NCI-H1694 (cell line): ENCODE data around the gene LMAN1L.
A peak's percentile ranks its signal among the peaks of the same experiment; 100 is the strongest.

ENCODE experiments used
- DNase-seq: peaks from one replicate; lab custom pipeline; 2025; lab: John Stamatoyannopoulos, UW

Gene LMAN1L

DNA sequence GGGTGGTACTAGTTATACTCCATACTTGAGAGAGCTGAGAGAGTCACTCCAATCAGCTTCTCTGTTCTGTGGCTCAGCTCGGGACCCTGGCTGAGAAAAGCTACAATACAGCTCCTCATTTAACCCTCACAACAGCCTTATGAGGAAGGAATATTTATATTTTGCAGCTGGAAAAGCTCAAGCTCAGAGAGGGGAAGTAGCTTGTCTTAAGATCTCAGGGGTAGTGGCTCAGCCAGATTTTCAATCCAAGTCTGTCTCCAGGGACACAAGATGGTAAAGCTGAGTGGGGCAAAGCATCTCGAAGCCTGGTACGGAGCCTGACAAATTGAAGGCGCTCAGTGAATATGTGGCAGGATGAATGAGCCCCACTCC, 45.7 kb downstream of the LMAN1L start:
- DNase-seq = no peak

DNA sequence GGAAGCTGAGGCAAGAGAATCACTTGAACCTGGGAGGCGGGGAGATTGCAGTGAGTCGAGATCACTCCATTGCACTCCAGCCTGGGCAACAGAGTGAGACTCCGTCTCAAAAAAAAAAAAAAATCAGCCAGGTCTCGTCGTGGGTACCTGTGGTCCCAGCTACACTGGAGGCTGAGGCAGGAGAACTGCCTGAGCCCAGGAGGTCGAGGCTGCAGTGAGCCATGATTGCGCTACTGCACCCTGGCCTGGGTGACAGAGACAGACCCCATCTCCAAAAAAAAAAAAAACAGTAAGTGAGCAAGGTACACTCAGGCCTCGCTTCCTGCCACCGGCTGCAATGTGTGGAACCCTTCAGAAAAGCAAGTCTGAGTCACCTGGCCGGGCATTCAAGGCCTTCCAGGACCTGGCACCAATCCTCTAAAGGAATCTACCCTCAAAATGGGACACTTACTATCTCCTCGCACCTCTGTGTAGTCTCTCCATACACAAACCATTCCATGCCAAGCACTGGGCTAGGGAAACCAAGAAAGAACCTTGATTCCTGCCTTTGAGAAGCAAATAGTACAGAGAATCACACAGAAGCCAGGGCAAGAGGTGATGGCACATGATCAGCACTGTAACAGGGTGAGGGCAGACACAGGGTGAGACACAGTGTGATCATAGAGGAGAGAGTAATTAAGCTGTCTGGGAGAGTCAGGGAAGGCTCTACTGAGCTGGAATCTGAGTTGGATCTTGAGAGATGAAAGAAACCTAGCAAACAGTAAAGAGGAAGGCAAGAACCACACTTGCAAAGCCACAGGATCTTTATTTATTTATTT, 50.8 kb downstream of the LMAN1L start:
- no peak for DNase-seq

DNA sequence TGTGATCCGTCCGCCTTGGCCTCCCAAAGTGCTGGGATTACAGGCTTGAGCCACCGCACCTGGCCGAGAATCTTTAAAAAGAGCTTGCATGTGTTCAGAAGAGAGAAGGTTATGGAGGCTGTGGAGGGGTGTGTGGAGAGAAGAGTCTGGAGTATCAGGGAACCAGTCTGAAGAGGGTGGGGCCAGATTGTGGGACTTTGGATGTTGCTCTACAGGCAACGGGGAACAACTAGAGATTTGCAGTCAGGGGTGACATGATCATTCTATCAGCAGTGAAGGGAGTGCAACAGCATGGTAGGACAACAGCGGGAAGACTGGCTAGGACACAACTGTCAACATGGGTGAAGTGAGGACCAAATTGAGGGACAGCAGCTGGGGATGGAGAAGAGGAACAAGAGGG, 51.7 kb downstream of the LMAN1L start:
- no peak for DNase-seq

DNA sequence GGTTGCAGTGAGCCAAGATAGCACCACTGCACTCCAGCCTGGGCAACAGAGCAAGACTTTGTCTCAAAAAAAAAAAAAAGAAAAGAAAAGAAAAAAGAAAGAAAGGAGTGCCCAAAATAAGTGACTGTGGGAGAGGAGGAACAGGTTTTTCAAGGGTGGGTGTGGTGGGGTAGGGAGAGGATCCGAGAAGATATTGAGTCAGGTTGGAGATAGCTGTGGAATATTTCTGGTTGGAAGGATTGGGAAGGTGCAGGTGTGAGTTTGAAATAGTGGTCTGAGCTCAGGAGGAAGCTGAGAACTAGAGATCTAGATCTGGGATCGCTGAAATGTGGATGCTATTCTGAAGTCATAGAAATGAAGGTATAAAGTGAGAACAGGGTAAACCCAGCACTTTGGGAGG, 52.7 kb downstream of the LMAN1L start:
- DNase-seq = no peak

DNA sequence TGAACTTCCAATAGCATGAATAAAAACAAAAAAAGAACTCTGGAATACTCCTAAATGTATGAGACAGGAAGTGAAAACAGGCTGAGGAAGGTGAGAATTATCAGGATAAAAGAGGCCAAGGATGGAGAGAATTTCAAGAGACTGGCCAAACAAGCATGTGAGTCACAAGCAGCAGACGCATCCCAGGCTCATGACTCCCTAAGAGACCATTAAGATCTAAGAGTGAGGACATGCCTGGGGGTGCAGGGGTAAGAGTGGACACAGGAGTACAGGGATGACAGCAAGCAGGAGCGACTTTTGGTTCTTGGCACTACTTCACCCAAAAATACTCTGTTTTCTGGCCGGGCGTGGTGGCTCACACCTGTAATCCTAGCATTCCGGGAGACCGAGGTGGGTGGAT, 53.5 kb downstream of the LMAN1L start:
- DNase-seq = no peak

DNA sequence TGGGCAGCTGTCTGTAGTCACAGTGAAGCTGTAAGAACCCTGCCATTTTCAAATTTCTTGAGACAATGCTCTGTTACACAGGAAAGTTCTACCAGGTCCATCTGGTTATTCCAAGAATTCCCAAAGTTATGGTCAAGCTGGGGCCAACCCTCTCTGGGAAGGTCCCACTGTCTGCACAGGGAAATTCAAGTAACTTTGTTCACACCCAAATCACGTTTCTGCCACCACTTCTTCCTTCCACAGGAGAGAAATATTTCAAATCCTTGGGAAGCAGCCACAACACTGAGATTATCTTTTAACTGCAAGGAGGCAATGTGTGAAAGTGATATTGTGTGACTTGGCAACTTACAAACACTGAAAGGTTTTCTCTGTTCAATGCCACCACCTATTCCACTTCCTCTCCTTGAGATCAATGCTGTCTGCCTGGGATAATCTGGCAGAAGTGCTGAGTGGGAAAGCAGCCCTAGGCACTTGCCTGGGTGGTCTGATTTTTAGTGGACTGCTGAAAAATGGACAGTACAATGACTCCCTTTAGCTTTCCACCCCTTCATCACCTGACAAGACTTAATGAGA, 54.9 kb downstream of the LMAN1L start:
- no peak for DNase-seq

DNA sequence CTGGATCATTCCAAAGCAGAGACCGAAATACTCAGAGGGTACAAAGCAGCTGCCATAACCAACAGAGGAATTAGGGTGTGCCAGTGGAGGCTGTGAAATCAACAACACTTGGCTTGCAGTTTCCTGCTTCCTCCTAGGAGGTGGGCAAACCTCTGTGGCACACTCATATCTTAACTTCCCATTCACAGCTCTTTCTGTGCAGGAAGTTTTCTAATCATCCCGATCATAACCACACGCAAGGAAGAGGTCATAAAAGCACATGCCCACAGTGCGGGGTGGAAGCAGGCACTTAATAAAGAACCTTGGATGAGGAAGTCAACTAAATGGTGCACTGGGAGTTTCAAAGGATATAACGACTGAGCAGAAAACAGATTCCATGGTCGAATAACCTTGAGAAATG, 55.4 kb downstream of the LMAN1L start:
- no peak for DNase-seq

DNA sequence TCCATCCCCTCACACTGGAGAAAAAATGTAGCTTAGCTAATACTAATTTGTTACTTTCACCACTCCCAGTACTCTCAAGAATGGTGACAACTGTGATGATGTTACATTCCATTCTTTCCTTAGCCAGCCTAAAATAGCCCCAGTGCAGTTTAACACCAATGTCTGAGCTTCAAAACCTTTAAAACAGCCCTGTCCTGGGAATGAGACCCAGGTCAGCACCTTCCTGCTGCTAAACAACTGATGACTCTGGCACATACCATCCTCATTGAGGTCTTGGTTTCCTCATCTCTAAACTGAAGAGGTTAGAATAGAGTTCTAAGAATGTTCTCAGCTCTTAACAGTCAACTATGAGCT, 56.7 kb downstream of the LMAN1L start:
- no peak for DNase-seq

DNA sequence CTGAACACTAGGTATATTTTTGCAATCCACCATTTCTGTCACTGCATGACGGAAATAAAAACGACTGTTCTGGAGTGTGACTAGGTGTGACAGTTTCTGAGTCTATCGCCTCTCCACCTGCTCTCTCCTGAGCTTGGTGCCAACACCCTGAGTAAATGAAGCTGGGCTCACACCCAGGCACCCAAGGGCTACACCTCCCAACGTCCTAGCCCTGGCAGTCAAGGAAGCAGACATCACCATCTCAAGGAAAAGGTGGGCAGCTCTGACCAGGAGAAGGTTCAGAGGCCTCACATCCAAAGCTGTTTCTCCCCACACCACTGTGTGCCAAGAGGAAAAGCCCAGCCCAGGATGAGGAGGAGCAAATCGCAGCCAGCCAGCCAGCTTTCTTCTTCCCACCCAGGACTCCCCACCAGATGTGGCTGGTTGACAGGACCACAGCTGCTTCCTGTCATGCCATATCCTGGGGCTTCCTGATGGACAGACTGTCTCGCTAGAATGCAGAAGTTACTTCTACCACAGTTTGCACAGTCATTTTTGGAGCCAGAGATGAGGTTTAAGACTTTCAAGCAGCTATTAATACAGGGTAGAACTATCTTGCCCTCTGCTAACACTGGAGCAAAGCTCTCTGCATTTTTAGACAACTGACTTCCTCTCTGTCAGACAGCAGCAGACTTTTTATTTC, 57.2 kb downstream of the LMAN1L start:
- DNase-seq = no peak

DNA sequence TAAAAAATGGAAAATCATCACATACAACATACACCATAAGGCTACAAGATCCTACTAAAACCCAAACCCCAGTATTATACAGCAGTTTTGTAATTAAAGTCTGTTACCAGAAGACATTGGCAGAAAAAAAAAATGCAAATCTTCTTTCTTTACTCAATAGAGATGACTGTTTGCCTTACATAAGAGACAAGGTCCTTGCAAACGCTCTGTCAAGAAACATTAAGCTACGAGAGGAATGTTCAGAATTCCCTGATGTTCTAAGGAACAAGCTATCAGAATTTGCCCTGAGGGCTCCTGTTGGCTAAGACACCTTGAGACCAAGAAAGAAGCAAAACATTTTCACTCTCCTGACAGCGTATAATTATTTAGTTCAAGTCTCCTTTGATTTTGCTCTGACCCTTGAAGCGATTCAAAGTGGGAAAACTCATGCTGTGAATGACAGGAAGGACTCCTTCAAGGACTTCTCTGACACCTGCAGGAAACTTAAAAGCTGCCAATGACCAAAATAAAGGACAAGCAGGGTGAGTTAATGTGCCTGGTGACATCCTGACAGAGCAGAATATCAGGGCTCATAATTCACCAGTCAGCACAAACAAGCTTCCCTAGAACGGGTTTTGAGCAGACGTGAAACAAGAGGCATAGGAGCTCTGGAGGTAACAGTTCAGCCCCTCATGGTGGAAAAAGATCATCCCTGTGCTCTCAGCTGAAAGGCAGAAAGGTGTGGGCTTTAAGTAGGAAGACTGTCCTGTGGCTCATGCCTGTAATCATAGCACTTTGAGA, 58.0 kb downstream of the LMAN1L start:
- no peak for DNase-seq

DNA sequence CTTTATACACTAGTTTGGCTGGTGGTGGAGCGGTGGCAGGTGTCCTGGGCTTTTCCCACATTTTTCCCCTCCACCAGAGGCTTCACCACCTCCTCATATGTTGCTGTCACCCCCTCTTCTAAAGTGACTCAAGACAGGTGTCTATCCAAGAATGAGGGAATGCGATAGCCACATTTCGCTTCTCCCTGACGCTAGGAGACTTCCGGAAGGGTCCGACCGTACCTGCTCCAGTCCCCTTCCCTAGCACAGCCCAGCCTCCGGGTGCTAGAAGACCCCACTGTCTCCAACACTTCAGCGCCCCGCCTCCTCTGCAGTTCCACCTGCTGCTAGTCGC, 60.0 kb downstream of the LMAN1L start:
- no peak for DNase-seq

DNA sequence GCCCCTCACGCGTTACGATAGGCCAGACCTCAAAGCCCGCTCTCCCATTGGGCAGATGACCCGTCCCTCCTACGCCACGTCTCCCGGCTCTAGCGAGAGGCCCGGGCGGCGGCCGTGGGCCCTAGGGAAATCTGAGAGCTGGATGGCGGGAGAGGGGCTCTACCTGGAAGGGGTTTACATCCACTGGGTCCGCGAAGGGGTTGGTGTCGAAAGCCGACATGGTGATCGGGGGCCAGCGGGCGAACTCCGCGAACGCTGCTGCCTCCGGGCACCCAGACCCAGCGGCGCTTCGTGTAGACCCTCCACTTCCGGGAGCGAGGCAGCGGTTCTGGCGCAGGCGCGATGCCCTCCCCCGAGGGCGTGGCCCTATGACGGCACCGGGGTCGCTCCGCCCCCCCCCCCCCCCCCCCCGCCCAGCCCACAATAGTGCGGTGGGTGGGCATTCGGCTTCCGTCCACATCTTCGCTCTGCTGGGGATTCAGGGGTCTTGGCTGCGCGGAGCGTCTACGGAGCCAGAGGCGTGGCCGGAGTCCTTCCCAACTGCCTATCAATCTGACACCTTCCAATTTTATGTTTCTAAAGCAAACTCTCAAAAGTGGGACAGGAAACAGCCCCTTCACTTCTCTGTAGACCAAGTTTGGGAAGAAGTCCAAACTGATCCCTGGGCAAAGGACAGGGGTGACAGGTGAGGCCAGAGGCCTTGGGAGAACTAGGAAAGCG, 60.6 kb downstream of the LMAN1L start, which contains the start of gene SCAMP2:
Gene SCAMP2 (minus strand): TSS at position 330 of the 720 bp plus-strand sequence. CDS start 110 bp downstream, at position 220.
- peak; percentile 84 for DNase-seq

DNA sequence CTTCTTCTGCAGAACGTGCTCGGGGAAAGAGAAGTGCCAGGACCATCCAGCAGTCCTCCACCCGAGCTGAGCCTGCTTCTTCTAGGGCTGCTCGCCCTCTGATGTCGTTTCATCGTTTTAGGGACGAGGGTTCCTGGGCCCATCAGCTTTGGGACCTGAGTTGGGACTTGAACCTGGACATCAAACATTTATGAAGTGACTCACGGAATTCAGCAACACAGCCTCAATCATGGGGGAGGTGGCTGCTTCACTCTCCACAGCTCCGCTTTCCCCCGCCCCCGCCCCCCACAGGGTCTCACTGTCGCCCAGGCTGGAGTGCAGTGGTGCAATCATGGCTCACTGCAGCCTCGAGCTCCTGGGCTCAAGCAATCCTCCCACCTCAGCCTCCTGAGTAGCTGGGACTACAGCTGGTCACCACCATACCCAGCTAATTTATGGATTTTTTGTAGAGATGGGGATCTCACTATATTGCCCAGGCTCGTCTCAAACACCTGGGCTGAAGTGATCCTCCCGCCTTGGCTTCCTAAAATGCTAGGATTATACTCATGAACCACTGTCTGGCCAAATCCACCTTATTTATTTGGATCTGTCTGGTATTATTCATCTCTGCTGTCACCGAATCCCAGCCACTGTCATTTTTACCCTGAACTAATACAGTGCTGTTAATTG, 61.3 kb downstream of the LMAN1L start:
- DNase-seq = no peak
